Fibroblast of mammary gland (primary cell): Measurements from ENCODE around the gene DDX10.
"Not testable (repeated sequence)": the region's sequence is repeated elsewhere in the genome, so short reads cannot be mapped to it uniquely, and the experiment has no call there.

ENCODE experiments used
- DNase-seq: peaks from one replicate; pipeline ENCODE4 v3.0.0-alpha.2; 2010; ENCODE audit warnings: low read depth
- H3K4me3 ChIP-seq: 2 replicates; pipeline ENCODE4 v1.5.1; 2011; ENCODE audit warnings: low read depth, mild to moderate bottlenecking, low read length, moderate library complexity; ENCODE audit not compliant: control insufficient read depth
- TF ChIP-seq, protein P1 (sequence below): conservative IDR thresholded peaks from 2 replicates; pipeline ENCODE4 v1.5.1; 2011; ENCODE audit warnings: low read depth, low read length, inconsistent platforms; ENCODE audit not compliant: control insufficient read depth, insufficient read depth

Gene DDX10

DNA sequence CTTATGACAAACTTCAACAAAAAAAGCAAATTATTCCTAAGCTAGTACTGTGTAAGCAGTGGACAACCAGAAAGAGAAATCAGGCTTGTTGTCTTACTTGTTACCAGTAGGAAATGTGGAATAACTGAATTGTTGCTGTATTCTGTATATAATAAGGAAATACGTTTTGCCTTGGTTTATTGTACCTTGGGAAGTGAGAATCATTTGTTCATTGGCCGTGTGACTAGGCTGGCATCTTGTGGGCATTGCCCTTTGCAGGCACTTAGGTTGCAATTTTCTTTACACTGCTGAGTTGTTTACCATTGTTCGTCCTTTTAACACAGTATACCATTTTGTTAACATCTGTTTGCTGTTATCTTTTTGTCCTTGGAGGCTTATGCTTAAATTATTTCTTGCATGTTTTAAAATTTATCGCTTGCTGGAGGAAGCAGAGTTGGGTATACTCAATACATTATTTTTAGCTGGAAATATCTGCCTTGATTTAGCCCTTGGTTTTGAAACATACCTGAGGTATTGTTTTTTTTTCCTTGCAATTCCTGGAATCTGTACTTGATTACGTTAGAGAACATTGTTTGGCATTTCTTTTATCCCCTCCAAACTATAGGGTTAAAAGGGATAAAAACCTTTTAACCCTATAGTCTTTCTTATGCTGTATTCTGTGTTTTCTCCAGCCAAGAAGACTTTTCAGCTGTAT, 109.3 kb downstream of the DDX10 start:
- H3K4me3 ChIP-seq: no peak overlapping the region
- TF ChIP-seq, protein P1, sequence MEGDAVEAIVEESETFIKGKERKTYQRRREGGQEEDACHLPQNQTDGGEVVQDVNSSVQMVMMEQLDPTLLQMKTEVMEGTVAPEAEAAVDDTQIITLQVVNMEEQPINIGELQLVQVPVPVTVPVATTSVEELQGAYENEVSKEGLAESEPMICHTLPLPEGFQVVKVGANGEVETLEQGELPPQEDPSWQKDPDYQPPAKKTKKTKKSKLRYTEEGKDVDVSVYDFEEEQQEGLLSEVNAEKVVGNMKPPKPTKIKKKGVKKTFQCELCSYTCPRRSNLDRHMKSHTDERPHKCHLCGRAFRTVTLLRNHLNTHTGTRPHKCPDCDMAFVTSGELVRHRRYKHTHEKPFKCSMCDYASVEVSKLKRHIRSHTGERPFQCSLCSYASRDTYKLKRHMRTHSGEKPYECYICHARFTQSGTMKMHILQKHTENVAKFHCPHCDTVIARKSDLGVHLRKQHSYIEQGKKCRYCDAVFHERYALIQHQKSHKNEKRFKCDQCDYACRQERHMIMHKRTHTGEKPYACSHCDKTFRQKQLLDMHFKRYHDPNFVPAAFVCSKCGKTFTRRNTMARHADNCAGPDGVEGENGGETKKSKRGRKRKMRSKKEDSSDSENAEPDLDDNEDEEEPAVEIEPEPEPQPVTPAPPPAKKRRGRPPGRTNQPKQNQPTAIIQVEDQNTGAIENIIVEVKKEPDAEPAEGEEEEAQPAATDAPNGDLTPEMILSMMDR: no peak
- no peak for DNase-seq

DNA sequence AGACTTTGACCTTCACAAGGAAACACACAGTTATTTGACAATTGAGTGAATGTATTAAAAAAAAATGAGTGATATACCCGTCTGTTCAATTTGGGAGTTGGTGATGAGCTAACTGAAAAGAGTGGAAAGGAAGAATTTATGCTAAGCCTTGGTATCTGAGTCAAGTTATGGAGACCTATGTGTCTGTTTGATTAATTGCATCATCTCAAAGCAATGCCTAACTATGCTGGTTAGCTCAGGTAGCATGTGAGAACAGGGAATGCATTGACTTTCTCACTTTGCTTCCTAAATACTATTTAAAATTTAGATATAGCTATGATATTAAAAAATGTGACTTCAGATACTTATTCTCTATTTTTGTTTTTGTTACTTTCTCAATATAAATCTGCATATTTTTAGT, 110.5 kb downstream of the DDX10 start:
- no peak for DNase-seq
- TF ChIP-seq, protein P1: no peak

DNA sequence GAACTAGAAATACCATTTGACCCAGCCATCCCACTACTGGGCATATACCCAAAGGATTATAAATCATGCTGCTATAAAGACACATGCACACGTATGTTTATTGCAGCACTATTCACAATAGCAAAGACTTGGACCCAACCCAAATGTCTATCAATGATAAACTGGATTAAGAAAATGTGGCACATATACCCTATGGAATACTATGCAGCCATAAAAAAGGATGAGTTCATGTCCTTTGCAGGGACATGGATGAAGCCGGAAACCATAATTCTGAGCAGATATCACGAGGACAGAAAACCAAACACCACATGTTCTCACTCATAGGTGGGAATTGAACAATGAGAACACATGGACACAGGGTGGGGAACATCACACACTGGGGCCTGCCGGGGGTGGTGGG, 114.3 kb downstream of the DDX10 start:
- not testable (repeated sequence) for DNase-seq, H3K4me3 ChIP-seq

More for the DNA sequence above, 110.5 kb downstream of the DDX10 start:
- no peak overlapping the region for H3K4me3 ChIP-seq

DNA sequence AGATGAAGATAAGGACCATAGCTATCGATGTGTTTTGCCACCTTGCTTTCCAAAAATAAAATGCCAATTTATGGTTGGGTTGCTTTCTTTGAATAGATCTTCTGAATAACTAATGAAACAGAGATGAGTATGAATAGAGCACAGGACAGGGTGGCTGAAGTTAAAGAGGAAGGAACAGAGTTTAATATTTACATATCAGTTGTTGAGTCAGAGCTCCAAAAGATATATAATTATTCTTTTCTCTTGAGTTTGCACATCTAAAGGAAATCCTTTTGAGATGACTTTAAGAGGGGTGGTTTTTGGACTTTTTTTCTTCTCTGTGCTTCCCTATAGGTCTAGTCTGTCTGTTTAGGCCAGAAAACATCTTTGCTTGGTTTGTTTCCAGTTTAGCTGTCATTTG, 115.2 kb downstream of the DDX10 start:
- no peak overlapping the region for H3K4me3 ChIP-seq
- TF ChIP-seq, protein P1: no peak
- no peak for DNase-seq

DNA sequence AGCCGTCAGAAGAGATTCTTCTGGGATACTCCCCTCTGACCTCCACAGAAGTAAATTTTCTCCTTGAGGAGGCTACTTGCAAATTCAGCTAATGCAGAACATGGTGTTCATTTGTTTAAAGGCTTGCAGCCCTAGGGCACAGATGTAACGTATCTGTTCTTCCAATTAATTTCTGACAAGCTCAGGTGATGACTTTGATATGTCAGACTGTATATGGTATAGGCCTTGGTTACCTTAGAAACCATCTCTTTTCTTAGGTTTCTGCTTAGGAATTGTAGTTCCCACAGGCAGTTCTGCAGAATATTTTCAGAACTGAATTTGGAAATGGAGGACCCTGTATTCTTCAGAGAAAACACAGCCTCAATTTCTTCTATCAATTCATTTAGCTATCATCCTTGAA, 117.1 kb downstream of the DDX10 start:
- TF ChIP-seq, protein P1: no peak
- no peak for DNase-seq
- H3K4me3 ChIP-seq: no peak overlapping the region

DNA sequence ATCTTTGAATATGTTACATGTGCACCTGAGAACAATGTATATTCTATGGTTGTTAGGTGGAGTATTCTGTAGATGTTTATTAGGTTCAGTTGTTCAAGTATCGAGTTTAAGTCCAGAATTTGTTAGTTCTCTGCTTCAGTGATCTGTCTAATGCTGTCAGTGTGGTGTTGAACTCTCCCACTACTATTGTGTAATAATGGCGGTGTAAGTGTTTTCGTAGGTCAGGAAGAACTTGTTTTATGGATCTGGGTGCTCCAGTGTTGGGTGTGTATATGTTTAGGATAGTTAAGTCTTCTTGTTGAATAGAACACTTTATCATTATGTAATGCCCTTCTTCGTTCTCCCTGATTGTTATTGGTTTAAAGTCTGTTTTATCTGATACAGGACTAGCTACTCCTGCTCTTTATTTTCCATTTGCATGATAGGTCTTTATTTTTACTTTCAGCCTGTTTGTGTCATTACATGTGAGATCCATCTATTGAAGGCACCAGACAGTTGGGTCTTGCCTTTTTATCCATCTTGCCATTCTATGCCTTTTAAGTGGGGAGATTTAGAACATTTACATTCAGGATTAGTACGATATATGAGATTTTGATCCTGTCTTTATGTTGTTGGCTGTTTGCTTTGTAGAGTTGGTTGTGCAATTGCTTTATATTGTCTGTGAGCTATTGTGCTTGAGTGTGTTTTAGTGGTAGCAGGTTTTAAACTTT, 121.6 kb downstream of the DDX10 start:
- no peak overlapping the region for H3K4me3 ChIP-seq
- DNase-seq: no peak
- TF ChIP-seq, protein P1: no peak

DNA sequence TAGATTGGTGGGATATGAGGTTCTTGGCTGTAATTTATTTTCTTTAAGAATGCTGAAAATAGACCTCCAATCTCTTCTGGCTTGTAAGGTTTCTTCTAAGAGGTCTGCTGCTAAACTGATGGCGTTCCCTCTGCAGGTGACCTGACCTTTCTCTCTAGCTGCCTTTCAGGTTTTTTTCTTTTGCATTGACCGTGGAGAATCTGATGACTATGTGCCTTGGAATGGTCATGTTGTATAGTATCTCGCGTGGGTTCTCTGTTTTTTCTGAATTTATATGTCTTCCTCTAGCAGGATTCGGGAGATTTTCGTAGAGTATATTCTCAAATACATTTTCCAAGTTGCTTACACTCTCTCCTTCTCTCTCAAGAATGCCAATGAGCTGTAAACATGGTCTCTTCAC, 122.2 kb downstream of the DDX10 start:
- TF ChIP-seq, protein P1: no peak
- H3K4me3 ChIP-seq: no peak overlapping the region
- DNase-seq: no peak
